ENCODE results near the gene DELE1. TPM values are rescaled to one million over a fixed set of nuclear protein-coding genes. Genes with fewer than 3 reads are reported as not detected.
"Not testable (repeated sequence)": the region's sequence is repeated elsewhere in the genome, so short reads cannot be mapped to it uniquely, and the experiment has no call there.

DELE1 gene
- total RNA-seq, 1 donor from 2014 or later, result 69.5 TPM

GRCh38 chr5:141920771-141921170 lies 2.9 kb upstream of the DELE1 start:
- DNase-seq (ENCODE audit: extremely low read depth, low read depth, low spot score), result no peak

- DNase-seq (ENCODE audit: extremely low read depth, low read depth, low spot score), result not testable (repeated sequence)
These were observed 734 bp upstream of the DELE1 start for GRCh38 chr5:141922827-141923447.

- no peak for DNase-seq (ENCODE audit: extremely low read depth, low read depth, low spot score)
These were observed 2.8 kb downstream of the DELE1 start for GRCh38 chr5:141926434-141926833.

DNA sequence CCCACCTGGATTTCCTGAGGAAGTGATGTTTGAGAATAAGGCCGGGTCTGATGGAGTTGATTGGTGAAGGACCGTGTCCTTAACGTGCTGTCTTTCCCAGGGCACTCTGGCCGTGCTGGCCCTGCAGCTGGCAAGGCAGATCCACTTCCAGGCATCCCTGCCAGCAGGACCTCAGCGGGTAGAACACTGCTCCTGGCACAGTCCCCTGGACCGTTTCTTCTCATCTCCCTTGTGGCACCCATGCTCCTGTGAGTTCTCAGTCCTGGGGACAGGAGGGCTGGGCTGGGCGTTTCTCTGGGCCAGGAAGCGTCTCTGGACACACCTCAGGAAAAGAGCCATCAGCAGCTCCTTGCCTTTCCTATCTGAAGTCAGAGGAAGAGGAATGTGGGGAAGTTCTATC lies 4.4 kb downstream of the DELE1 start:
- DNase-seq (ENCODE audit: extremely low read depth, low read depth, low spot score), result no peak

GRCh38 chr5:141929398-141930058 lies 5.9 kb downstream of the DELE1 start:
- DNase-seq (ENCODE audit: extremely low read depth, low read depth, low spot score), result no peak

- no peak for DNase-seq (ENCODE audit: extremely low read depth, low read depth, low spot score)
These were observed 8.0 kb downstream of the DELE1 start for GRCh38 chr5:141931694-141932093.

DNA sequence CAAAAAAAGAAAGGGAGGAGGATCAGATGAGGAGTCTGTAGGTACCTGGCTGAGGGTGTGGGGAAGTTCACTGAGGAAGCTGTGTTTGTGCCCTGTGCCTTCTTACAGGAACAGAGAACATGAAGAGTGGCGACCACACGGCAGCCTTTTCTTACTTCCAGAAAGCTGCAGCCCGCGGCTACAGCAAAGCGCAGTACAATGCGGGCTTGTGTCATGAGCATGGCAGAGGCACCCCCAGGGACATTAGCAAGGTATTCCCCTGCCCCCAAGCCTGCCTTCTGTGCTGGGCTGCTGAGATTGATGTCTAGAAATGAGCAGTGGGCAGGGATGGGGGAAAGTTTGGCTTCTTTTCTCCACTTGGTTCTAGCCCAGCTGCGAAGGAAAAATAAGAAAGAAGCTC lies 9.5 kb downstream of the DELE1 start:
- no peak for DNase-seq (ENCODE audit: extremely low read depth, low read depth, low spot score)

- no peak for DNase-seq (ENCODE audit: extremely low read depth, low read depth, low spot score)
These were observed 10.6 kb downstream of the DELE1 start for GRCh38 chr5:141934099-141934844.

GRCh38 chr5:141935538-141935937 lies 11.9 kb downstream of the DELE1 start:
- no peak for DNase-seq (ENCODE audit: extremely low read depth, low read depth, low spot score)

DNA sequence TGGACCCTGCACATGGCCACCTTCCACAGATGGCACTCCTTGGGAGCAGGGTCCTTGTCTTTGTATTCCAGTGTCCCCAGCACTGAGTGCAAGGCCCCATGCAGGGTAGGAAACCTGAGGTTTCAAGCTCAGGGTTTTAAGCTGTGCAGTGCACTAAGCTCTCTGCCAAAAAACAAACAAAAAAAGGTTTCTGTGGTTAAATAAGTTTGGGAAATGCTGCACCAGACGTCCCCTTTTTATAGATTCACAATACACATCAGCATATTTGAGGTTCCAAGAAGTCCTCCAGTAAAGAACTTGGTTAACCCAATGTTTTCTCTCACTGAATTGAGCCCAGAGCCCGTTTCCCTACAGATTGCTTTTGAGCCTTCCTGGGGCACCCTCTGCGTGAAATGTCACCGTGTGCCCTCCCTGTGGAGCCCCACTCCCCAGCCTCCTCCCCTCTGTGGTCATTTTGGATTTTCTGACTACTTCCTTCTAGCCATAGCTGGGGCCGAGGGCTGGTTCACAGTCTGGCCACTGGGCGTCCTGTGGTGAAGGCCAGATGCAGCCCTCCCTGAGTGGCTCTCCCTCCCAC lies 17.1 kb downstream of the DELE1 start:
- DNase-seq (ENCODE audit: extremely low read depth, low read depth, low spot score), result no peak

- DNase-seq (ENCODE audit: extremely low read depth, low read depth, low spot score), result no peak
These were observed 17.6 kb downstream of the DELE1 start for GRCh38 chr5:141941307-141941706.

GRCh38 chr5:141941779-141942178 lies 18.1 kb downstream of the DELE1 start:
- no peak for DNase-seq (ENCODE audit: extremely low read depth, low read depth, low spot score)

DNA sequence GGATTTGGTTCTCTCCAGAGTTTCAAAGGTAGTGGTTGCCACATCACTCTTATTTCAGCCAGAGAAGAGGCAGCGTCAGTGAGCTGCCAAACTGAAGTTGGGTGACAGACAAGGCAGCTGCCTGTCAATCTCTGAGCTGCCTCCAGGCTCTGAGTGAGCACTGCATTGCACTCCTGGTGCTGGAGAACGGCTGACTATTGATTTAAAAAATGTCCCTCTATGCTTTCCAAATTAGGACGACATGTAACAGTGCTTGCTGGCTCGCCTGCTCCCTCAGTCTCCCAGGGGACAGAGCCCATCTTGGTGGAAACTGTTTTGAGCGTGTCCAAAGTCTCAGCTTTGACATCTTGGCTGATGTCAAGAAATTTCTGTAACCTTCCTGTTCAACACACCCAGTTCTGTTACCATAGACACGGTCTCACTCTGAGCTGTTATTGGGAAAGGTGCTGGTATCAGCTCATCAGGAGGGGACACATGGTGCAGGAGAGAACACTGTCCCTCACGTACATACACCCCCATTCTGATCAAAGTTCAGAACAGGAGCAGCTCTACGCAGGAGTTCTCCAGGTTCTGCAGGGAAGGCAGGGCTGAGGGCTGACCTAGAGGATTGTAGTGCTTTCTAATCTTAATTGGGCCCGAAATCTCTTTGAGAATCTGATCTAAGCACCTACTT lies 18.6 kb downstream of the DELE1 start:
- DNase-seq (ENCODE audit: extremely low read depth, low read depth, low spot score), result no peak

DNA sequence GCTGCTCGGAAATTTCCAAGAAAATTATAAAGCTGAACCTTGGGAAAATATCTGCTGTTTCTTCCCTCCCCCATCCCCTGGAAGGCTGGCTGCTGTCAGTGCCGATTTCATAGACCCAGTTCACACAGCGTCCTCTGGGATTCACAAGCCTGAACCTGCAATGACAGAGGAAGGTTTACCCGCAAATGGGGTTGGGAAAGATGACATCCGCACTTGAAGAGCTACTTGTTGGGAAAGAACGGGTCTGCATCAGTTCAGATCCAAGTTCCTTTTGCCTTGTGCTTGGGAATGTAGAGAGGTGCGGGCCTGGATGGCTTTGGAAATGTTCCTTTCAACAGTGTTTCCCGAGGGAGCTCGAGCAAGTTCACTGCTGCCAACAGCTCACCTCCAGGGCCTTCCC lies 20.4 kb downstream of the DELE1 start:
- DNase-seq (ENCODE audit: extremely low read depth, low read depth, low spot score), result no peak

DNA sequence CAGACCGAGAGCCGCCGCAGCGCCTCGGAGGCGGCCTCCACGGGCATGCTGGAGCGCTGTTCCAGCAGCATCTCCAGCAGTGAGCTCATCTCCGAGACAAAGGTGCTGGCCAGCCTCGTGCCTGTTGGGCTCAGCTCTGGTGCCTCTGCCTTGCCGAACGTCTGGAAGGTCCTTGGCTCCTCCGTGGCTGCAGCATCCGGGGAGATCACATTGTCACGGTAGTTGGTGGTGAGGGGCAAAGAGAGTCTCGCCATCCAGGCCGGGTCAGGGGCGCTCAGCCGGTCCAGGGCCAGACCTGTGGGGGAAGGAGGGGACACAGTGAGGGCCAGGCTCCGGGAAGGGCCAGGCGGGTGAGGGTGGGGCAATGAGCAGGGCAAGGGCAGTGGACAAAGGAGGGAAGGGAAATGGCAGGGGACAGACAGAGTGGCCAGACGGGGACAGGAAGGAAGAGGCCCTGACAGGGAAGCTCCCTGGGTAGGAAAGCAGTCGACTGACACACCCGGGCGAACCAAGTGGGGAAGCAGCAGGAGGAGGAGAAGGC lies 21.9 kb downstream of the DELE1 start:
- DNase-seq (ENCODE audit: extremely low read depth, low read depth, low spot score), result no peak

DNA sequence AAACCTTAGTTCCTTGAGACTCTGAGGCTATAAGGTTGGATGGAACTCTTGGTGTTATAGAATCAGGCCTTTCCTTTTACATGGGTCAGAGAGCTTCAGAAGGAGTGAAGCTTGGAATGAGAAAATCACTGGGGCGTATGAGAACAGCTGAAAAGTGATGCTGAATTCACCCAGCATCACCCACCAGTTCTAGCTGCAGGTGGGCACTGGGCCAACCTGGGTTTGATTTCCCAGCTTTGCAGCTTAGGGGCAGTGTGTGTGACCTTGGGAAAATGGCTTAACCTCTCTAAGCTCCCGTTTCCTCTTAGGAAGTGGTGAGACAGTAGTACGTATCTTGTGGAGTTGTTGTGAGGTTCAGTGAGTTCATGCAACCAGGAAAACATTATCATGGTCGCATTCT lies 23.6 kb downstream of the DELE1 start:
- DNase-seq (ENCODE audit: extremely low read depth, low read depth, low spot score), result no peak

DNA sequence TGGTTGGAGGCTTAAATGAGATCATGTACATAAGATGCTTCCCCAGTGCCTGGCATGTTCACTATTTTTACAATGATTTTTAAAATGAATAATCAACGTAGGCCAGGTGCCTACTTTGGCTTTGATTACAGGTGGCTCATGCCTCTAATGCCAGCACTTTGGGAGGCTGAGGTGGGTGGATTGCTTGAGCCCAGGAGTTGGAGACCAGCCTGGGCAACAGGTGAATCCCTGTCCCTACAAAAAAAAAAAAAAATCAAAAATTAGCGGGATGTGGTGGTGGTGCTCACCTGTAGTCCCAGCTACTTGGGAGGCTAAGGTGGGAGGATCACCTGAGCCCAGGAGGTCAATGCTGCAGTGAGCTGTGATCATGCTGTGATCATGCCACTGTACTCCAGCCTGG lies 25.1 kb downstream of the DELE1 start:
- no peak for DNase-seq (ENCODE audit: extremely low read depth, low read depth, low spot score)

DNA sequence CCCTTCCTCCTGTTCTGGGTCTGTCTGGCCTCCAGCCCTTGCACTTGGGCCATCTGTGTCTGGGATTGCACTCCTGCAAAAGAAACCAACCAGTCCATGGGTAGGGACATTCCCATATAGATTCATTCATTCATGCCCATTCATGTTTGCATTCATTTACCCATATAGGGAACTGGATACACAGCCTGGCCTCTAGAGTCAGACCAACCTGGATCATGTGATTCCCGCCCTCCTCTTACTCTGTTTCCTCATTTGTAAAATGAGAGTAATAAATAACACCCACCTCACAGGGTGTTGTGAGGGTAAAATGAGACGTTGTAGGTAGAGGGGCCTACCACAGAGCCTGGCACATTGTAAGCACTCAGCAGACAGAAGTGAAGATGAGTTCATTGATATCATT lies 25.8 kb downstream of the DELE1 start:
- no peak for DNase-seq (ENCODE audit: extremely low read depth, low read depth, low spot score)

GRCh38 chr5:141950207-141951005 lies 26.7 kb downstream of the DELE1 start:
- DNase-seq (ENCODE audit: extremely low read depth, low read depth, low spot score), result no peak

DNA sequence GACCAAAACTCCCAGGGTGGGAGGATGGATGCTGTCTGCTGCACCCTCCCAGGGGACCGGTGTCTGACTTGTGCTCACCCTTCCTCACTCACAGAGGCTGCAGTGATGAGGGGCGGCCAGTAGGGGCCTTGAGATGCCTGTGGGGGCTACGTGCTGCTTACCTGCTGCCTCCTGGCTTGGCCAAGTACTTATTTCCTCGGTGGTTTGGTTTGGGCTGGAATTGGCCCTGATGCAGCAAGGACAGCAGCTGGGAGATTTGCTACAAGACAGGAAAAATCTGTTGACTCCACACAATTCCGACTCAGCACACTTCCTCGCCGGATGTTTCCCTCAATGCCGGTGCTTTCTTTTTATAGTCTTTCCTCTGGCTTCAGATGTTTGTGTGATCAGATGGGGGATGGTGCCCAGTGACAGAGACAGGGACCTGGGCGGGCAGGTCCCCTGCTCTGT lies 27.7 kb downstream of the DELE1 start:
- no peak for DNase-seq (ENCODE audit: extremely low read depth, low read depth, low spot score)
